HuH-7.5 (cell line): ENCODE data around the gene PPP1R16B.

Experiments used
- DNase-seq: peaks from one replicate; pipeline ENCODE4 v3.0.0; 2011; ENCODE audit warnings: low spot score

Gene PPP1R16B

DNA sequence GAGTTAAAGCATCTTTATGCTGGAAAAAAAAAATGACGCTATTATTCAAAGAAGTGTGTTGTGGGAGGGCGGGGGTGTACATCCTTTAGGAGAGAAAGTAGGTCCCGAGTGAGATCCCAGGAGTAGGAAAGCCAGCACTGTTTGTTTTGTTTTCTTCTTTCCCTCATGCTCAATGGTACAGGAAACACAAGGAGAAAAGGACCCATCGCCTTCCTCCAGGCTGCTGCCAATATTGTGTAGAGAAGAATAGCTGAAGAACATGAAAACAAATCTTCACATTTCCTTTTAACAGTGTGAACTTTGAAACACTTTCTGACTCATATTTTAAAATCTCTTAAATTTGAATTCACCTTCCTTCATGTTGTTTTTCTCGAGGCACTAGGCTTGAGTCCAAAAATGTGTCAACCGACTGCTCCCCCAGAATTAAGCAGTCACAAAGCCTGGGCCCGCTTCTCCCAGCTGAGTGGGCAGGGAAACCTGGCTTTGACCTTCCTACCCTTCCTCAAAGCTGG is 22.3 kb downstream of the PPP1R16B start:
- no peak for DNase-seq

DNA sequence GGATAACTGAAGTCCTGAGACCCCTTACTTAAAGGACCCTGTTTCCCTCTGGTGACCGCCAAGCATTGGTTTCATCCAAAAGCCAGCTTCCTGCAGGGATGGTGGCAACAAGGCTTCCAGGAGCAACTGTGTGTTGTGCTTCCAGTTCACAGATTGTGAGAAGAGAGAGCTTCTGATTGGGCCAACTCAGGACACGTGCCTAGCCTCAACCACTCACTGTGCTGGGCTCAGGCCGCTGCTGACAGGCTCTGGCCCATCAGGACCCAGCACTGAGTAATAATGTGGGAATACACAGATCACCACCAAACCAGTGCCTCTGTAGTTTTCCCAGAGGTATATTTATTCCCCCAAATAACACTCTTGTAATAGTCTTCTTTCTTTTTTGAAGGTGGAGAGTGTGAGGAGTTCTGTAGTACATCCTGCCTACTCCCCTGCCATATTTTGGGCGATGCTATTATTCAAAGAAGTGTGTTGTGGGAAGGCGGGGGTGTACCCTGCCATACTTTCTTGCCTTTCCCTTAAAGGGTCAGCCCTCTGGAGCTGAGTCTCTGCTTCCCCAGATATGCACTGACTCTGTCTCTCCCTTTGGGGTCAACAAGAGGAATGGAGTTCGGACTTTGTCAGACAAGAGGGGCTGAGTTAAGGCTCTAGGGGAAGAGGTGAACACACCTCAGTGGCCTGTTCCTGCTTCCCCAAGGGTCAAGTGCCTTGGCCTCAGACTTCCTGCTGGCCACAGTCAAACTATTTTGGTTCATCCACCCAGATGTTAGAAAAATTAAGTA is 23.2 kb downstream of the PPP1R16B start:
- DNase-seq = no peak

DNA sequence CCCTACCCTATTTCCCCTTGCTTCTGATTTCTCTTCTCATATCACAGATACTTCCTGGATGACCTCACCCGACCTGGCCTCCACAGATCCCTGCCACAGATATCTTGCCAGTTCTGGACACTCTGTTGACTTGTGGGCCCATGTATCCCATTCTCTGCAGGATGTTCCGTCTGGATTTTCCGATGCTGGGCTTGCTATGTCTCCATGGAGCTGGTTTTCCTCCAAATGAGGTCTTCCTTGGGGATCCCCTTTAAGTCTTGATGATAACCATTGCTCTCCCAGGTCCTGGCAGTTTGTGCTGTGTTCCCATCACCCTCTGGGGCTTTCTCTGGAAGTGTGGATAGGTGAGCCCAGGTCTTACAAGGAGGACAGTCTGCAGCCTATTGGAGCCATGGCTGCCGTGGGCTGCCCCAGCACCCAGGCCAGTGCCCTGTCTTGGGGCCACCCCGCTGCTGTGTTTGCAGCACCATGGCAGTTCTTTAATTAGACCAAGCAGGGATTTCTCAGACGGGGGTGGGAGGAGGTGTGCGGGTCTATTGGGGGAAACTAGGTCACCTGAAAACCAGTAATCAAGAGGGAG is 23.9 kb downstream of the PPP1R16B start:
- no peak for DNase-seq

DNA sequence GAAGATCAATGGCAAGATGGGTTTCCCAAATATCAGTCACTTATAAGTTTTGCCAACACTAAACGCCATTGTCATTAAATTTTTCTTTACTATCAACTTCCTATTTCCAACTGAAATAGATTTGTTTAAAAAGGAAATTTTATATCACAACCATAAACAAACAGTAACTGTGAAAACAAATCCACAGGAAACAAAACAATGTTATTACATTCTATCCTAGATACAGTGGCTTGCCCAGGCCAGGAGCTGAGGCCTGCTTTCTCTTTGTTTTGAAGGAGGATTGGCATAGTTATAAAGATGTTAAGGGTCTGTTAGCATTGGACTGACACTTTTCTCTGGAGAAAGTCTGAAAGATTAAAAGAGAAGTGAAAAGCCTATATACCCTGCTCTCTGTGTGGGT is 24.9 kb downstream of the PPP1R16B start:
- no peak for DNase-seq

DNA sequence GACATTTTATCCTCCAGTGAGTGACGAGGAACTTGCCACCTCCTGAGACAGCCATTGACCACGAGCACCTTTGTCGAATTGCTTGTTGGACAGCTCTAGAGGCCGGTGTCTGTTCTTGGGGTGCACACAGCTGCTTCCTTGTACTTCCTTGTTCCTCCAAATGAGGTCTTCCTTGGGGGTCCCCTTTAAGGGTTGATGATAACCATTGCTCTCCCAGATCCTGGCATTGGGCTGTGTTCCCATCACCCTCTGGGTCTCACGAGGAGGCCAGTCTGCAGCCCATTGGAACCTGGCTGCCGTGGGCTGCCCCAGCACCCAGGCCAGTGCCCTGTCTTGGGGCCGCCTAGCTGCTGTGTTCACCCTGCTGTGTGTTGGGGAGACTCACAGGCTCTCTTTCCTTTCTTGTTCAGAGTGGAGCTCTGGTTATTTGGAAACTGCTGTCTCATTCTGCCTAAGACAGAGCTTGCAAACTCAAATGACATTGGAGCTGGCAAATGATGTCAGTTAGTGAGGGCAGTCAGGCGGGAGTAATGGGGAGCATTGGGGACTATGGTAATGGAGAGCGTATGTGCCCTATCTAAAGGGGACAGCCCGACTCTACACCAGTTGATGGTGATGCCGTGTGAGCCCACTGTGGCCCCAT is 25.7 kb downstream of the PPP1R16B start:
- DNase-seq = no peak

DNA sequence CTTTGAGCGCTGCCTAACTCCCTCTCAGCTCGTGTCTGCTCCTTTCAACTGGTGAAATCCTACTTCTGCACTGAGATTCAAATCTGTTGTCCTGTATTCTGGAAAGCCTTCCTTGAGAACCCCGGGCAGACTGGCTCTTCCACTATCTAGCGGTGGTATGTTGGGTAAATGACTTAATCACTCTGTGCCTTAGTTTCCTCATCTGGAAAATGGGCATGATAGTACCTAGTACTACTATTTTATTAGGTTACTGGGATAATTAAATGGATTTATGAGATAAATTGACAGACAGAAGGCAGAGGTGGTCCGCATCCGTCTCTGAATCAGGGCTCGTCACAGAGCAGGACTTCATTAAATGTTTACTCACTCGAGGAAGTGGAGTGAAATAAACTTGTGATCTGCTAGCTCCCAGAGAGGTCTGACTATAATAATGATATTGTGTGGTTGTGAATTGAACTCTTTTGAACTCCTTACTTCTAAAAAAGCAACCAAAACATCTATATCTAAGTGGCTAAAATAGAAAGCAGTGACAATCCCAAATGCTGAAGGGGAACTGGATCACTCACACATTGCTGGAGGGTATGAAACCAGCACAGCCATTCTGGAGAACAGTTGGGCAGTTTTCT is 26.6 kb downstream of the PPP1R16B start:
- no peak for DNase-seq

DNA sequence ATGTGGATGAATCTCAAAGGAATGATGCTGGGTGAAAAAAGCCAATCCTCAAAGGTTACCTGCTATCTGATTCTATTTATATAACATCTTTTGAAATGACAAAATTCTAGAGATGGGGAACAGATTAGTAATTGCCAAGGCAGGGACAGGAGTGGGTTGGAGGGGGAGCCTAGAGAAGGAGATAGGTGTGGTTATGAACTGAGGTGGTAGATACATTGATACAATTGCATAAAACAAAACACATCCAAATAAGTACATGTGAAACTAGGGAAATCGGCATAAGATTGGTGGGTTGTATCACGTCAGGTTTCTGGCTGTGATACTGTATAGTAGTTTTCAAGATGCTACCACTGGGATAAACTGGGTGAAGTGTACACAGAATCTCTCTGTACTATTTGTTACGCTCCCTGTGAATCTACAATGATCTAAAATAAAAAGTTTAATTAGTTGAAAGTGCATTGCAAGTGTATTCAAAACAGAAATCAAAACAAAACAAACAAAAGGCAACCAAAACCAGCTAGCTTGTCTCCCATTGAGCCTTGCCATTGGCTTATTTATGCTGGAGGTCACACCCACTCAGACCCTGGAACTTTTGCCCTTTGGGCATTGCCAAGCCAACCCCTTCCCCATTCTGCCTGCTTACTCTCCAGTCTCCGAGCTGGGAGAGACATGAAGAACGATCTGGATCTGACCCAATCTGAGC is 27.8 kb downstream of the PPP1R16B start:
- no peak for DNase-seq

DNA sequence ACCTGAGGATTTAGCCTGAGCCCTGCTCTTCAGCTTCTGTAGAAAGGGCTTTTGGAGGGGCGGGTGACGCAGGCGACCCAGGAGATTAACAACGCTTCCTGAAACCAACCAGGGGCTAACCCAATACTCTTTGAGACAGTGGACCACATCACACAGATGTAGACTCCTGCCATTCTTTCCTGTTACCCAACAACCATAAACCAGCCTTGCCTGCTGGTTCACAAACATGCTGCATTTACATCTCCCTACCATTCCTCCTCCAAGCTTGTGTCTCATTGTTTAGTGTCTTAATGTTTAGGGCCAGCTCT is 28.3 kb downstream of the PPP1R16B start:
- DNase-seq = no peak

DNA sequence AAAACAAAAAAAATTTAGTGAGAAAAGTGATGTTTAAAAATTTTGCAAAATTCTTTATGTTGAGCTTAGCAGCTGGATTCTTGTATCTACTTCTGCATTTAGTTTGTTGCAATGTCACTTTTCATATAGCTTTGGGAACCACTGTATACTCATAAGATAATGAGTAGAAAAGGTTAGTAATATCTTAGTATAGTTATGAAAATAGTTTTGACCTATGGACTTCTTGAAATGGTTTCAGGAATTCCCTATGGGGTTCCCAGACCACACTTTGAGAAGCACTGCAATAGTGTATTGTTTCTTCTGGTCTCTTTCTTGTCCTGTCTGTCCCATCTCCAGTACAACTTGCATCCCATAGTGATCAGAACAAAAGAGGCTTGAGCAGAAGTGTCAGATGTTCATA is 29.4 kb downstream of the PPP1R16B start:
- DNase-seq = no peak

DNA sequence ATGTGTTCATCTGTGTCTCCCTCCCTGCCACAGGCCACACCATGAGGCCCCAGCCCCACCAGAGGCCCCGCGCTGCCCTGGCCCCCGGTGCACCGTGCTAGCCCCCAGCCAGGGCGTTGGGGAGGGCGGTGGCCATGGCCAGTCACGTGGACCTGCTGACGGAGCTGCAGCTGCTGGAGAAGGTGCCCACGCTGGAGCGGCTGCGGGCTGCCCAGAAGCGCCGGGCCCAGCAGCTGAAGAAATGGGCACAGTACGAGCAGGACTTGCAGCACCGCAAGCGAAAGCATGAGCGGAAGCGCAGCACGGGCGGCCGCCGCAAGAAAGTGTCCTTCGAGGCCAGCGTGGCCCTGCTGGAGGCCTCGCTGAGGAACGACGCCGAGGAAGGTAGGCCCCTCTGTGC is 30.3 kb downstream of the PPP1R16B start:
- no peak for DNase-seq

DNA sequence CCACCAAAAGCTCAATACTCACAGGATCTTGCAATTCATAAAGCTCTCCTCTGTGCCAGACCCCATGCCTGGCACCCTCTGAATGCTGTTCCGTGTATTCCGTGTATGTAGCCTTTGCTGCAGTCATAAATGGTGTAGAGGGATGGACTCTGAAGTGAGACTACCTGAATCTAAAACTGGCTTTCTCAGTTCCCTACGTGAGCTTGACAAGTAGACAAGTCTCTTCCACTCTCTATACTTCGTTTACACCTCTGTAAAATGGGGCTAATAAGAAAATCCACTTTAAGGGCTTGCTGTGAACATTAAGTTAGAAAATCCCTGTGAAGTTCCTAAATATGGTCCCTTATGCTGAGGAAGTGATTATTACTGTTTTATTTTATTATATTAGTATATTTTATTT is 31.5 kb downstream of the PPP1R16B start:
- no peak for DNase-seq

DNA sequence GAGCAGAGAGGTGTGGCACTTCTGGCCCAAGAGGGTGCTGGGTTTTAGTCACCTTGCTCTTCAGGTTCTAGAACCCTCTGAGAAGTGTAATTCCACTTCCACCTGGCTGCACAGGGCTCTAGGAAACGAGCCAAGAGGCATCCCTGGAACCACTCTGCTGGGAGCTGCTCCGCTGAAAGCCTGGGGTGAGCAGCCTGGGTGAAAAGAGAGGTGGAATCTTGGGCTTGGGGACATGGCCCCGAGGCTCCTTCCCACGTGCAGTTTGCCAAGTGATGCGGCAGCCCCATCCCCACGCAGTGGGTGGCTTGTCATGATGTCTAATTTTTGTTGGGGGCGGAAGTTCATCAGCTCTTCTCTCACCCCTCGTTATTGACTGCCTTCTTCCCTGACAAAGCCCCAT is 32.8 kb downstream of the PPP1R16B start:
- no peak for DNase-seq

DNA sequence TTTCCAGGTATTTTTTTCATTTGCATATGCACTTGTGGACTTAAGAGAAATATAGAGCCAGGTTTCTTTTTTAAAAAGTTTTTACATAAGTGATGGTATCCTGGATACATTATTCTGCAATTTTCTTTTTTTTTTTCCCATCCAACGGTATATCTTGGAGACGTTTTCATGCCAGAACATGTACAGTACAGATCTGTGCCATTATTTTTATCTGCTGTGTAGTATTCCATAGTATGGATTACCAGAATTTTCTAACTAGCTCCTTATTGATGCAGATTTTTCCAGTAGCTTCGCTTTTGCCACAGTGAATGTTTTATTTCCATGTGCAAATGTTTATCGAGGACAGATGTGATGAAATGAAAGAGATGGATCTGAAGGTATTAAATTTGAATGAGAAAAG is 34.1 kb downstream of the PPP1R16B start:
- DNase-seq = no peak

DNA sequence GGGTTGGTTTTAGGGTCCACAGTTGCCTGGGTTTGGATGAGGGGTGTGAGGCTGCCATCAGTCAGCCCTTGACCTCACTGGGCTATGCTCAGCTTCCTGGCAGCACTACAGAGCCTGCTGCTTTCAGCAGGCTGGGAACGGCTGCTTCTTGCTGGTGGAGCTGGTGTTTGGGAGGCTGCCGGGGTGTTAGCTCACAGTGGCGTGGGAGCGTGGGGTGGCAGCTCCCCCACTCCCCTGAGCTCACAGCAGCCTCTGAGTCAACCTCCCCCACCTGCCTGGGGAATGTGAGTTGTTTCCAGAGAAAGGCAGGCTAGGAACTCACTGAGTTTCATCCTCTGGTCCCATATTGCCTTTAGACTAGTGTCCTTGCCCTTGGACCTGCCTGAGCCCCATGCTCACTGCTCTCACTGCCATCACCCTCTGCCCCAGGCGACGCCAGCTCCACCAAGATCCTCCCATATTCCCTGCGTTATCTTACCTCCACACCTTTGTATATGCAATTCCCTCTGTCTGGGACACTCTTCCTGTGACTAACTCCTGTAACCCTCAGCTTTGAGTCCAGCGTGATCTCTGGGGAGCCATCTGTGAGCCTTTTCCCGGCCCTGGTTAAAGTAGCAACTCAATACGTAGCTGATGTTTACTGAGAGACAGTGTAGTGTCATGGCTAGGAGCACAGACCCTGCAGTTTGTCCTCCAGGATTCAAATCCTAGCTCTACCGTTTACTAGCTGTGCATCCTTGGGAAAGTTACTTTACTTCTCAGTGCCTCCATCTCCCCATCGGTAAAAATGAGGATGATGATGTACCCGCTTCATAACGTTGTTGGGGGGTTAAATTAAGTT is 34.8 kb downstream of the PPP1R16B start:
- no peak for DNase-seq

DNA sequence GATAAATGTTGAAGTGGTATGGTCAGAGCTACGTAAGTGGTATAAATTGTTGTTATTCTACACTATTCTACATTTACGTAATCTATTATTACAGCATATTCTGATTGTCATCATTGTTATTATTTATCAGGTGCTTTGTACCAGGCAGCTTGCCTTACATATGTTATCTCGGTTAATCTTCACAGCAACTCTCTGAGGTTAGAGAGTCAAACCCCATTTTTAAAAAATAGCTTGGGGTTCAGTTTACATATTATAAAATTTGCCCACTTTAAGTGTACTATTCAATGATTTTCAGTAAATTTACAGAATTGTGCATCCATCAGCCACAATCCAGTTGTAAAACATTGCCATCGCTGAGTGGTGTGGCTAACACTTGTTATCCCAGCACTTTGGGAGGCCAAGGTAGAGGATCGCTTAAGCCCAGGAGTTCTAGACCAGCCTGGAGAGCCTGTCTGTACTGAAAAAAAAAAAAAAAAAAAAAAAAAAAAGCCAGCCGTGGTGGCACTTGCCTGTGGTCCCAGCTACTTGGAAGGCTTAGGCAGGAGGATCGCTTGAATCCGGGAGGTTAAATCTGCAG is 35.5 kb downstream of the PPP1R16B start:
- DNase-seq = no peak

DNA sequence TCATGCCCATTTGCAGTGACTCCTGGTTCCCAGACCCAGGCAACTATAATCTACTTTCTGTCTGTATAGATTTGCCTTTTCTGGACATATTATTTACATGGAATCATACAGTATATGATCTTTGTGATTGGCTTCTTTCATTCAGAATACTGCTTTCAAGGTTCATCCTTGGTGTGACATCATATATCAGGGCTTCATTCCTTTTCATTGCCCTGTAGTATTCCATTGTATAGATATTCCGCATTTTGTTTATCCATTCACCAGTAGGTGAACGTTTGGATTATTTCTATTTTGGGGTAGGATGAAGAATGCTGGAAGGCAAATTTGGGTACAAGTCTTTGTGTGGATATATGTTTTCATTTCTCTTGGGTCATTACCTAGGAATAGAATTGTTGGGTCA is 36.1 kb downstream of the PPP1R16B start:
- no peak for DNase-seq

DNA sequence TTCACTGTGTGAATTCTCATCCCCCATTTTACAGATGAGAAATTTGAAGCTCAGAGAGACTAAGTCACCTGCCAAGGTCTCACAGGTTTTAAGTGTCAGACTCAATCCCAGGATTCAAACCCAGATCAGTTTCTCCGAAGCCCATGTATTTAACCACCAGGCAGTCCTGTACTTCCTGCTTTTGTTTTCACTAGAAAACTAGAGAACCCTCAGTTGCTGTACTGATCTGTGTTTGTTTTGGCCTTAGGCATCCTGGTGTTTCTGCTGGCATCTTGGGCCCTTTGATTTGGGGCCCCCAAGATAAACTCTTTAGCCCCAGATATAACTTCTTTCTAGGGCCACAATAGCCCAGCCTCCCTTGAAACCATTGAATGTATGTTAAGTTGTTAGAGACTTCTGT is 36.5 kb downstream of the PPP1R16B start:
- DNase-seq = no peak

DNA sequence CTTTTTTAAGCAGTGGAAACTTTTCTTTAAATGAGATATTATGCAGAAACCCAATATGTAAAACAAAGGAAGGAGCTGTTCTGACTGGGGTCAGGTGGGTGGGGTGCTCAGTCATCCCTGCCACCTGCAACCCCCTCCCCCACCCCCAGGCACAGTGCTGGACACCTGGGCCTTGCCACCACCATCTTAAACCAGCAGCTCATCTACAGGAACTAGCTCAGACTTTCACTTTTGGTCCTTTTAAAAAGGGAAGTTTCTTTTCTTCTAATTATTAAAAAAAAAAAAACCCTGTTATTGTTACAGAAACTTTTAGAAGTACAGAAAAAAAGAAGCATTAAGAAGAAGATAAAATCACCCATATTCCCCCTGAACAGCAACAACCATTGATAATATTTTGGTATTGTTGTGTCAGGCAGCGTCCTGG is 37.1 kb downstream of the PPP1R16B start:
- DNase-seq = no peak

DNA sequence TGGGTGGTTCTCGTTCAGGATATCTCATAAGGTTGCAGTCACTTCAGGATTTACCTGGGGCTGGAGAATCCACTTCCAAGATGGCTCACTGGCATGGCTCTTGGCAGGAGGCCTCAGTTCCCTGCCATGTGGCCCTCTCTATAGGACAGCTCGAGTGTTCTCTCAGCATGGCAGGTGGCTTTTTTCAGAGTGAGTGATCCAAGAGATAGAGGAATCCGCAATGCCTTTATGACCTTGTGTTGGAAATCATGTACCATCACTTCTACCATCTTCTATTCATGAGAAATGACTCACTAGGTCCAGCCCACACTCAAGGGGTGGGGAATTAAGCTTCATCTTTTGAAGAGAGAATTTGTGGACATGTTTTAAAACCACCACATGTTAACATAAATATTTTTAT is 37.8 kb downstream of the PPP1R16B start:
- no peak for DNase-seq

DNA sequence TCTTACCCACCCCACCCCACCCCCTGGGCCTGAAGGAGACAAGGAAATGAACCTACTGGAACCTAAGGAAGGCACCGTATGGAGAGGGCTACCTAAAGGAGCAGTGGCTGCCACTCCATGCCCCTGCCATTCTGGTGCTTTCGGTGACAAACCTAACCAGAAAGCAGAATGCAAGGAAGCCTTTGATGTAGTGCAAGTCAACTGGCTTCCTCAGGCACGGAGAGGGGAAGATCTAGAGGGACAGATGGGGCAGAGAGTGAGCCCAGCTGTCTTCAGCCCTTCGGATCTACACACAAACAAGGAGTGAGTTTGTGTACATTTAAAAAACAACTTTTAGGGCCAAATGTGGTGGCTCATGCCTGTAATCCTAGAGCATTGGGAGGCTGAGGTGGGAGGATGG is 39.5 kb downstream of the PPP1R16B start:
- DNase-seq = no peak

DNA sequence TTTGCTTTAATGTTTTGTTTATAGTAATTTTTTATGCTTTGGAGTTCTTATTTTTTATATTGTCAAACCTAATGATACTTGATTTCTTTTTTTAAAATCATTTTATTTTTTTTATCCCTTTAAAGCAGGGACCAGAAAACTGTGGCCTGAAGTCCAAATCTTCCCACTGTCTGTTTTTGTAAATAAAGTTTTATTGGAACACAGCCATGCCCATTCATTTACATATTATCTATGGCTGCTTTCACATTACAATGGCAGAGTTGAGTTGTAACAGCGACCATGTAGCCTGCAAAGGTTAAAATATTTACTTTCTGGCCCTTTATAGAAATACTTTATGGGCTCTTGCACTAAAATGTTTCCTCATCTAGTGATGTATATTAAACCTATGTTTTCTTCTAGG is 42.3 kb downstream of the PPP1R16B start:
- DNase-seq = no peak
